Ishikawa (cell line): Measurements from ENCODE around the gene FXYD7.

Experiments
- CEBPB ChIP-seq: IDR thresholded peaks from 2 replicates; pipeline ENCODE4 v1.6.1; 2012
- CREB1 ChIP-seq: IDR thresholded peaks from 2 replicates; pipeline ENCODE4 v1.6.1; 2012; ENCODE audit warnings: low read depth
- EGR1 ChIP-seq: IDR thresholded peaks from 2 replicates; pipeline ENCODE4 v1.6.1; 2012
- FOXM1 ChIP-seq: IDR thresholded peaks from 2 replicates; pipeline ENCODE4 v1.6.1; 2012; ENCODE audit warnings: low read depth, borderline replicate concordance
- RAD21 ChIP-seq: IDR thresholded peaks from 2 replicates; pipeline ENCODE4 v1.6.1; 2012; ENCODE audit warnings: low read depth
- REST ChIP-seq: IDR thresholded peaks from 2 replicates; pipeline ENCODE4 v1.6.1; 2012; ENCODE audit warnings: low read depth, mild to moderate bottlenecking
- TAF1 ChIP-seq: IDR thresholded peaks from 2 replicates; pipeline ENCODE4 v1.6.1; 2012; ENCODE audit warnings: low read depth, mild to moderate bottlenecking
- TCF12 ChIP-seq: IDR thresholded peaks from 2 replicates; pipeline ENCODE4 v1.6.1; 2012; ENCODE audit warnings: low read depth
- TEAD4 ChIP-seq: IDR thresholded peaks from 2 replicates; pipeline ENCODE4 v1.6.1; 2012
- YY1 ChIP-seq: IDR thresholded peaks from 2 replicates; pipeline ENCODE4 v1.6.1; 2012; ENCODE audit warnings: low read depth
- ZBTB7A ChIP-seq: IDR thresholded peaks from 2 replicates; pipeline ENCODE4 v1.6.1; 2012; ENCODE audit warnings: low read depth
- TF ChIP-seq, protein P1 (sequence below): IDR thresholded peaks from 2 replicates; pipeline ENCODE4 v1.6.1; 2012
- TF ChIP-seq, protein P2 (sequence below): IDR thresholded peaks from 2 replicates; pipeline ENCODE4 v1.6.1; 2012

FXYD7 gene

DNA sequence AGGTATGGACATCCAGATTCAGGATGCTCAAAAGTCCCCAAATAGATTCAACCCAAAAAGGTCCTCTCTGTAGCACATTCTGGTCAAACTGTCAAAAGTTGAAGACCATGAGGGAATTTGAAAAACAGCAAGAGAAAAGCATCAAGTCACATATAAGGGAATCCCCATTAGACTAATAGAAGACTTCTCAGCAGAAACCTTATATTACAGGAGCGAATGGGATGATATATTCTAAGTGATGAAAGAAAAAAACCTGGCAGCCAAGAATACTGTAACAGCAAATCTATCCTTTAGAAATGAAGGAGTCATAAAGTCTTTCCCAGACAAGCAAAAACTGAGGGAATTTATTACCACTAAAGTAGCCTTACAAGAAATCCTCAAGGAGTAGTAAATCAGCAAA is 41.2 kb downstream of the FXYD7 start:
- TF ChIP-seq REST (no peak), TCF12 (no peak)

DNA sequence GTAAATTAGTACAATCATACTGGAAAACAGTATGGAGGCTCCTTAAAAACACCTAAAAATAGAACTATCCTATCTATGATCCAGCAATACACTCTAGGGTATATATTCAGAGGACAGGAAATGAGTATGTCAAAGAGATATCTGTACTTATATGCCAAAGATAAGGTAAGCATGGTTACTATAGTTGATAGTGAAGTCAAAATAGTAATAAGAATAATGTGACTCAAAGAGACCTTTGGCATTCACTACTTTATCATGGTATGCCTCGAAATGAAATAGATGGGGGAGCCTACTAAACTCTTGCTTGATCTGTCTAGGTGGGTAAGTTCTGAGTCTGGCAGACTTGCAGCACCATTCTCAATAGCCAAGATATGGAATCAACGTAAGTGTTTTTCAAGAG is 41.8 kb downstream of the FXYD7 start:
- TF ChIP-seq RAD21 (no peak), CREB1 (no peak), REST (no peak), TAF1 (no peak), TEAD4 (no peak), YY1 (no peak), FOXM1 (no peak)
- TF ChIP-seq, protein P1, sequence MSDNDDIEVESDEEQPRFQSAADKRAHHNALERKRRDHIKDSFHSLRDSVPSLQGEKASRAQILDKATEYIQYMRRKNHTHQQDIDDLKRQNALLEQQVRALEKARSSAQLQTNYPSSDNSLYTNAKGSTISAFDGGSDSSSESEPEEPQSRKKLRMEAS = no peak

- TF ChIP-seq EGR1 = no peak
- TF ChIP-seq ZBTB7A = no peak
- TF ChIP-seq REST = no peak
- no peak for TF ChIP-seq CEBPB
Observed at GRCh38 chr19:35194012-35194984, 51.2 kb downstream of the FXYD7 start.

DNA sequence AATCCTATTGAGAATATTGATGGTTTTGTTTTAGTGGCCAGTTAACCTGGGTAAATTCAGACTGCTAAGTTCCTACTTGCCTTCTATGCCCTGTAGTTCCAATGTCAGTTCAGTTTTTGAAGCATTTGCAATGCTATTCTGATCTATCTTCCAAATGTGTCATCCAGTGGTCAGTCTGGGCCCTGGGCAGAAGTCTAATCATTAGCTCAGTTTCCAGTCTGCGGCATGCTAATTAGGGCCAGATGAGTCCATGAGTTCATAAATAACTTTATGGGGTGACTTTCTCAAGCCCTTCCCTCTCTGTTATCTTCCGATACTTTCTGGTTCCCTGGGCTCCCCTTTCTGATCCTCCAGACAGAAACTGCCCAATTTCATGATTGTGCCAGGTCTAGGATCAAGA is 52.8 kb downstream of the FXYD7 start:
- TF ChIP-seq, protein P2, sequence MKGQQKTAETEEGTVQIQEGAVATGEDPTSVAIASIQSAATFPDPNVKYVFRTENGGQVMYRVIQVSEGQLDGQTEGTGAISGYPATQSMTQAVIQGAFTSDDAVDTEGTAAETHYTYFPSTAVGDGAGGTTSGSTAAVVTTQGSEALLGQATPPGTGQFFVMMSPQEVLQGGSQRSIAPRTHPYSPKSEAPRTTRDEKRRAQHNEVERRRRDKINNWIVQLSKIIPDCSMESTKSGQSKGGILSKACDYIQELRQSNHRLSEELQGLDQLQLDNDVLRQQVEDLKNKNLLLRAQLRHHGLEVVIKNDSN = no peak
- TF ChIP-seq CREB1 = no peak
- TF ChIP-seq ZBTB7A = no peak
- TF ChIP-seq YY1 = no peak
- TF ChIP-seq TCF12 = no peak
- no peak for TF ChIP-seq REST

DNA sequence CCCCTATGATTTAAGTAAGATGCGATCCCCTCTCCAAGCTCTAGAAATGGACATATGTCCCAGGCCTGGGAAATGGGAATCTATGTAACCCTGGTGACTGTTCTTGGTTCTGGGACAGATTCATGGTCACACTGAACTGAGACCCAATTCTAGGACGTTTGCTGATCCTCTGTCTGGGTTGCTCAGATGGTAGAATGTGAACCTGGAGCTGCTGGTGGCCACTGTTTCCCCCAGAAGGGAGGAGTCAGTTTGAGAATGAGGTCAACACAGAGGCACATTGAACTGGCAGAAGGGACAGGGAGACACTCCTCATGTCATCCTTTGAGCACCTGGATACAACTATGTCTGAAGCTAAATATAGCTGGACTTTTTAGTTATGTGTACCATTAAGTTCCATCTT is 56.4 kb downstream of the FXYD7 start:
- TF ChIP-seq REST (no peak), TEAD4 (no peak), TAF1 (no peak), RAD21 (no peak), ZBTB7A (no peak), TCF12 (no peak)
